Neural crest cell (in vitro differentiated cells): ENCODE measurements around the gene ZNF594. TPM values are rescaled to one million over a fixed set of nuclear protein-coding genes. Genes with fewer than 3 reads are reported as not detected.
"Not testable (repeated sequence)": the region's sequence is repeated elsewhere in the genome, so short reads cannot be mapped to it uniquely, and the experiment has no call there.

Experiments used
- DNase-seq: peaks from one replicate; pipeline ENCODE4 v3.0.0; 2021; ENCODE audit warnings: low read depth, mixed read lengths, low spot score
- H3K27ac Mint-ChIP-seq: one replicate; pipeline ENCODE4 v1.8.0; 2021; ENCODE audit warnings: mild to moderate bottlenecking, mixed read lengths; ENCODE audit not compliant: unreplicated experiment
- H3K27me3 Mint-ChIP-seq: 2 replicates; pipeline ENCODE4 v1.8.0; 2021; ENCODE audit warnings: low read depth, mild to moderate bottlenecking, mixed read lengths
- H3K36me3 Mint-ChIP-seq: 2 replicates; pipeline ENCODE4 v1.8.0; 2021; ENCODE audit warnings: low read depth, mild to moderate bottlenecking, mixed read lengths
- H3K4me1 Mint-ChIP-seq: 2 replicates; pipeline ENCODE4 v1.8.0; 2021; ENCODE audit warnings: mixed read lengths
- H3K4me3 Mint-ChIP-seq: one replicate; pipeline ENCODE4 v1.8.0; 2021; ENCODE audit warnings: mild to moderate bottlenecking, mixed read lengths
- H3K9me3 Mint-ChIP-seq: 2 replicates; pipeline ENCODE4 v1.8.0; 2021; ENCODE audit warnings: mixed read lengths
- long read RNA-seq: library from polyadenylated mRNA; unstranded; transcript quantifications from one replicate; pipeline ENCODE4 v2.0.0, GENCODE V29; 2020
- total RNA-seq: library from RNA; stranded (reverse); gene quantifications from 2 replicates; pipeline ENCODE4 v1.2.1, GENCODE V29; 2021
- TF ChIP-seq, protein P1 (sequence below): fragments of 200-600 bp; sonication (generic); conservative IDR thresholded peaks from 2 replicates; pipeline ENCODE4 v1.5.0; 2021; ENCODE audit warnings: antibody characterized with exemption, mild to moderate bottlenecking

The ZNF594 gene
- total RNA-seq = 21.5 and 23.7 TPM in 2 replicates
- long read RNA-seq, full-length matches to known transcripts = 12 of 19 reads
- long read RNA-seq, partial matches to known transcripts = 0 of 19 reads
- long read RNA-seq, other reads (novel, unspliced or antisense) = 7 of 19 reads

DNA sequence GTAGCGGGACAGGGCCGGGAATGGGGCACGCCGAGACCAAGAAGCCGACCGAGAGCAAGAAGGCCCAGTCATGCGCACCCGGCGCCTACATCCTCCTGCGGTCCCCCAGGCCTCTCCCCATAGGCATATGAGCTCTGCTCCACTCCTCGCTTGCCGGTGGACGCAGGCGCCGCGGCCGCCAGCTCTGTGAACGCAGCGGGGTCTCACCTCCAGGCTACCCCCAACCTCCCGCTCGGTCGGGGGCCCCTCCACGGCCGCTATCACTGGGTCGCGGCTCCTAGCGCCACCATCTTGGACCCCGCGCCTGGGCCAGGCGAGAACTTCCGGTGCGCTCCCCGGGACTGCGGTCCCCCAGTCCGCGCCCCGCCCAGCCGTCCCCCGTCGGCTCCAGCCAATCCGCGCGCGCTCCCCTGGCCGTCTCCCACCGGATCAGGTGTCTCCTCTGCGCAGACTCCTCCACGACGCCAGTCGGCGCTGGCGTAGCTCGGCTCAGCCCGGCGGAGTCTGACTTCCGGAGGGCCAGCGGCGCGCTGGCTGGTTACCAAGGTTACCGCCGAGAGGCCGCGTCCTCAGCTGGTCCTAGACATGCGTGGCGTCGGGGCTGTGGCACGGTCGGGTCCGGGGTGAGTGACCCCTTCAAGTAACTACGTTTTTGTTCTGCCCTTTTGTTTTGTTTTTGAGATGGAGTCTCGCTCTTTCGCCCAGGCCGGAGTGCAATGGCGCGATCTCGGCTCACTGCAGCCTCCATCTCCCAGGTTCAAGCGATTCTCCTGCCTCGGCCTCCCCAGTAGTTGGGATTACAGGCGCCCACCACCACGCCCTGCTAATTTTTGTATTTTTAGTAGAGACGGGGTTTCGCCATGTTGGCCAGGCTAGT is at the start of gene ZNF594:
Gene ZNF594 (minus strand): TSS at position 328 of the 877 bp plus-strand sequence. CDS start 7,612 bp downstream, outside the sequence.
- peaks cover 26% of the 10 kb centered on the region for H3K9me3 Mint-ChIP-seq
- H3K27ac Mint-ChIP-seq = peak within 1 kb of the TSS; percentile 78
- H3K27me3 Mint-ChIP-seq = no peaks in the 10 kb centered on the region
- DNase-seq = peak; percentile 93
- H3K36me3 Mint-ChIP-seq = peaks cover 43% of the 10 kb centered on the region
- peak within 1 kb of the TSS; percentile 96 for H3K4me3 Mint-ChIP-seq
- TF ChIP-seq, protein P1, sequence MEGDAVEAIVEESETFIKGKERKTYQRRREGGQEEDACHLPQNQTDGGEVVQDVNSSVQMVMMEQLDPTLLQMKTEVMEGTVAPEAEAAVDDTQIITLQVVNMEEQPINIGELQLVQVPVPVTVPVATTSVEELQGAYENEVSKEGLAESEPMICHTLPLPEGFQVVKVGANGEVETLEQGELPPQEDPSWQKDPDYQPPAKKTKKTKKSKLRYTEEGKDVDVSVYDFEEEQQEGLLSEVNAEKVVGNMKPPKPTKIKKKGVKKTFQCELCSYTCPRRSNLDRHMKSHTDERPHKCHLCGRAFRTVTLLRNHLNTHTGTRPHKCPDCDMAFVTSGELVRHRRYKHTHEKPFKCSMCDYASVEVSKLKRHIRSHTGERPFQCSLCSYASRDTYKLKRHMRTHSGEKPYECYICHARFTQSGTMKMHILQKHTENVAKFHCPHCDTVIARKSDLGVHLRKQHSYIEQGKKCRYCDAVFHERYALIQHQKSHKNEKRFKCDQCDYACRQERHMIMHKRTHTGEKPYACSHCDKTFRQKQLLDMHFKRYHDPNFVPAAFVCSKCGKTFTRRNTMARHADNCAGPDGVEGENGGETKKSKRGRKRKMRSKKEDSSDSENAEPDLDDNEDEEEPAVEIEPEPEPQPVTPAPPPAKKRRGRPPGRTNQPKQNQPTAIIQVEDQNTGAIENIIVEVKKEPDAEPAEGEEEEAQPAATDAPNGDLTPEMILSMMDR = peak; percentile 75
- H3K4me1 Mint-ChIP-seq = peaks cover 24% of the 10 kb centered on the region

DNA sequence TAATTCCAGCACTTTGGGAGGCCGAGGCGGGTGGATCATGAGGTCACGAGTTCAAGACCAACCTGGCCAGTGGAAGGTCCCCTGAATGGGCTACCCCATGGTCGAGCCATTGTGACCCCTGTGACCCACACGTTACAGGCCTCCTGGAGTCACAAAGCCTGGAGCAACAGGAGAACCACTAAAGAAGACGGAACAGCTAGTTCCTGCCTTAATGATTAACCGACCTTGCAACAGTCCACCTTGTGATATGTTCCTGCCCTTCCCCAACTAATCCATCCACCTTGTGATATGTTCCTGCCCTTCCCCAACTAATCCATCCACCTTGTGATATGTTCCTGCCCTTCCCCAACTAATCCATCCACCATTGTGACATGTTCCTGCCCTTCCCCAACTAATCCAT is 48.1 kb upstream of the ZNF594 start:
- not testable (repeated sequence) for DNase-seq, H3K36me3 Mint-ChIP-seq, H3K27me3 Mint-ChIP-seq, H3K27ac Mint-ChIP-seq, H3K4me1 Mint-ChIP-seq, H3K9me3 Mint-ChIP-seq, H3K4me3 Mint-ChIP-seq

DNA sequence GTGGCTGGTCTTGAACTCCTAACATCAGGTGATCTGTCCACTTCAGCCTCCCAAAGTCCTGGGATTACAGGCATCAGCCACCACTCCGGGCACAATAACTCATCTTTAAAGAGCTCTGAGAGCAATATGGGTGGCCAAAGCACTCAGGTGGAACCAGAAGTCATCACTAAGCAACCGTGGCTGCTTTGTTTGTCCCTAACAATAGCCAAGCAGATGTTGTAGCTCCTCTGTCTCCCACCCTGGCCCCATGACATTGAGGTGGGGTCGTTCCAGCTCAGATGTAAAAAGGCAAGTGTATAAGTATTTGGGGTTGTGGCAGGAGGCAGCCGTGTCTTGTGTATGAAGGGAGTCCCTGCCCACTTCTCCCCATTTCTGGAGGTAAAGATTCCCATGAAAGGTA is 46.7 kb upstream of the ZNF594 start:
- no peak overlapping the region for H3K4me3 Mint-ChIP-seq
- TF ChIP-seq, protein P1 = no peak
- no peaks in the 10 kb centered on the region for H3K9me3 Mint-ChIP-seq
- DNase-seq = no peak
- H3K27ac Mint-ChIP-seq = no peak overlapping the region
- no peaks in the 10 kb centered on the region for H3K27me3 Mint-ChIP-seq
- no peaks in the 10 kb centered on the region for H3K36me3 Mint-ChIP-seq
- H3K4me1 Mint-ChIP-seq = no peaks in the 10 kb centered on the region

DNA sequence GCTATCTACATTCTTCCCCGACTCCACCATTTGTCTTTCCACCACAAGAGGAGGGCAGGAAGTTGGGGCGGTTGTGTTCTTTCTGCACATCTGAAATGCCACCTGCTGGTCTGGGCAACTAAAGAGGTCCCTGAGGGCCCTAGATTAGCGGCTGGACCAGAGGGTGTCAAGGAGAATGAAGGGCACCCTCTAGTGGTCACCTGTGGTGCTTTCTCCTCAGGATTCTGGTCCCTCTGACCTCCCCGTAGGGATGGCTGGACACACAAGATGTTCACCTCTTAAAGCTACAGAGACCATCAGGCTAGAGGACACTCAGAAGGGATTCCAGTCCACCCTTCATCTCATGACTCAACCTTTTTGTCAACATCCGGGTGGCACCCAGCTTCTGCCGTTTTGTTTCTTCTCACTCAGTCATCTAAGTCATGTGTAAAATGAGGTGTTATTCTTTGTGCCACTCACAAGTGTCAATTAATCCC is 45.9 kb upstream of the ZNF594 start:
- H3K4me3 Mint-ChIP-seq = no peak overlapping the region
- no peaks in the 10 kb centered on the region for H3K4me1 Mint-ChIP-seq
- DNase-seq = peak; percentile 24
- no peaks in the 10 kb centered on the region for H3K36me3 Mint-ChIP-seq
- no peaks in the 10 kb centered on the region for H3K27me3 Mint-ChIP-seq
- TF ChIP-seq, protein P1 = peak; percentile 66
- no peaks in the 10 kb centered on the region for H3K9me3 Mint-ChIP-seq
- H3K27ac Mint-ChIP-seq = no peak overlapping the region

DNA sequence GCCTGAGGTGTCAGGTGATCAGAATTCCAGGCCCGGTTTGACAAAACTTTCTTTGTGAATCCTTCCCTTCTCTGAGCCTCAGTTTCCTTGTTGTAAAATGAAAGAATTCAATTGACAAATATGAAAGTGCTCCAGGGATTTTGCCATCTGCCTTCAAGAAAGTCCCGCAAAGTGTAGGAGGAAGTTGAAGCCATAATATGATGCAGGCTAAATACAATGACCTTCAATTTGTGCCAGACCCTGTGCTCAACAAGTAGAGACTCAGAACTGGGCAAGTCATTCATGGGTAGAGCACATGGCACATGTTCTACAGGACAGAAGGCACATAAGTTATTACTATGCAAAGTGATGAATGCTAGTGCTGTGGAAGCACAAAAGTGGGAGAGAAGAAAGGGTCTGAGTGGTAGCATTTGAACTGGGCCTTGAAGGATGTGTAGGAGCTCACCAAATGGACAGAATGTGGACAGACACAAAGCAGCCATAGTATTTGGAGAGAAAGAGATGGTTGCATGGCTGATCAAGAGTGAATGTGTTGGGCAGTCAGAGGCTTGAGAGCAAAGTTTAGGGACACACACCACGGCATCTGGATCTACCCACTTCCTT is 45.4 kb upstream of the ZNF594 start:
- no peak for DNase-seq
- no peak overlapping the region for H3K27ac Mint-ChIP-seq
- H3K36me3 Mint-ChIP-seq = no peaks in the 10 kb centered on the region
- TF ChIP-seq, protein P1 = no peak
- H3K4me1 Mint-ChIP-seq = no peaks in the 10 kb centered on the region
- H3K27me3 Mint-ChIP-seq = no peaks in the 10 kb centered on the region
- H3K4me3 Mint-ChIP-seq = no peak overlapping the region
- no peaks in the 10 kb centered on the region for H3K9me3 Mint-ChIP-seq
